Activated T-cell treated with anti-CD3 and anti-CD28 coated beads for 4 hours (primary cell): ENCODE data around the gene MOB3C.

Experiments used
- DNase-seq: peaks from one replicate; pipeline ENCODE4 v3.0.0-alpha.2; 2020

MOB3C gene

DNA sequence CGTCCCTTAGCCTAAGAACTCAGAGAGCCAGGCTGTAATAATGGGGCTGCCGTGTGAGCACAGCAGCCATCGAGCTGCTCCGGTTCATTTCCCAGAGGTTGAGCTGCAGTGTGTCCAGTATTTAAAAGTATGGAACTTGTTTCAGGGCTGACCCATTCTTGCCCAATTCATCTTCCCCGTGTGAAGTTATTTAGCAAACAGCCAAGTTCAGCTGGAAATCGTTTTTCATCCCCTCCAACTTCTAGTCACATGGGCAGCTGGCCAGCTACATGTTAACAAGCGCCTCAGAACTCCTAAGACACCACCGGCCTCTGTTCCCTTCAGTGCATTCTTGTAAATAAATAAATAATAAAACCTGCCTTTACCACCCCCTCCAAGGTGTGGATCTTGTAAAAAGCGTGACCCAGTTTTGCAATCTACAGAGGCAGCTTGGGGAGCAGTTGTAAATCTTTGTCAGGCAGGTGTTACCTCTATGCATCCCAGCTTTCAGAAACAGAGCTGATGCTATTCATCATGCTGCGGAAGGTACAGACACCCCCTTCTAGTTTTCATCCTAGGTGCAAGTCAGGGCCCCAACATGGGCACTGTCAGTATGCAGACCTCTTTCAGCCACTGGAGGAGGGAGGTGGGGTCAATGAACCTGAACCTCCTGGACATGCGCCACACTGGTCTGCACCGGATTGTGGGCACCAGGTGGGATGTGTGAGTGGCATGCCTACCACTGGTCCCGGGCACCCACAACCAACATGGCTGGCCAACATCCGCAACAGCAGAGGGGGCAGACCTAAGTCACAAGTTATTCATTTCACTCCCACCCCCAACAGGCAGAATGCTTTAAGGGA is 46.5 kb downstream of the MOB3C start:
- DNase-seq = no peak

DNA sequence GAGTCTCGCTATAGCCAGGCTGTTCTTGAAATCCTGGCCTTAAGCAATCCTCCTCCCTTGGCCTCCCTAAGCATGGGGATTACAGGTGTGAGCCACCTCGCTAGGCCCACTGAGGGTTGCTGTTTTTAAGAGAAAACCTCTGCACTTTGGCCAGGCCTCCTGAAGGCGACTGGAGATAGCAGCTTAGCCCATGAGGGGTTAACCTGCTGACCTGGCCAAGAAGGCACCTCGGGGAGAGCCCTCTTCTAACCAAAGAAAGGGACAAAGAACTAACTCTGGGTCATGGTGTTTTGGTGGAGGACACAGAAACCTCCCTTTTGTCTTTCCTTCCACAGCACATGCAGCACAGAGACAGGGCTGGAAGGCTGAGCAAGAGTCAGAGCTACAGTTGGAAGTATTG is 47.5 kb downstream of the MOB3C start:
- DNase-seq = no peak

DNA sequence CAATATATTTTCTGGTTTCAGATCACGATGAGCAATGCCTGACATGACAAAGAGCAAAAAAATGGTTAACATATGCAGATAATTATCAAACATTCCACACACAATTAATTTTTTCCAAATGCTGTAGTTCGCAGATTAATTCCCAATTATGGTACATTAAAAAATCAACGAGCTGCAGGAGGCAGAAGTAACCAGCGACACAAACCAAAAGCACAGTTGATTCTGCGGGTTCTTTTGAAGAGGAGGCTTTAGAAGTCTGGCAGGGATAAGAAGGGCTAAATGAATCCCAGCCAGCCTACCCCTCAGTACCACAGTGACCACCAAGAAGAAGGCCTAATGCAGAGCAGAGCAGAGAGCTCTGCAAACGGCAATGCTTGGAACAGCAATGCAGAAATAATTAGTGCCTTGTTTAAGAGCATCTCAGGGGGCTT is 48.1 kb downstream of the MOB3C start:
- DNase-seq = no peak

DNA sequence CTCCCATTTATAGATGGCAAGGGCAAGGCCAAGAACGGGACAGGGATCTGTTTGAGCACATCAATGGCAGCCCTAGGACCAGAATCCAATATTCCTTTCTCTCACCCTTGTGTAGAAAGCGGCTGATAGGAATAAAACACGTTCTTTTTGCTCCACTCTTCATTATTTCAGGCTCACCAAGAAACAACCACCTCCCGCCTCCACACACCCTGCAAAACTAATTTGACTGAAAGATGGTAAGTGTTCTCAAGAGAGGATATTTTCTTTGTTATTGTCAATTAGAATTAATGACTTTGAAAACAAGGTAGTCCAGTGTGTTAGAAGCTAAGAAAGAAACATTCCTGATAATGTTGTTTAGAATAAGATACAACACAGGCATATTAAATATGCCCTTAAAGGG is 53.3 kb downstream of the MOB3C start:
- DNase-seq = no peak

DNA sequence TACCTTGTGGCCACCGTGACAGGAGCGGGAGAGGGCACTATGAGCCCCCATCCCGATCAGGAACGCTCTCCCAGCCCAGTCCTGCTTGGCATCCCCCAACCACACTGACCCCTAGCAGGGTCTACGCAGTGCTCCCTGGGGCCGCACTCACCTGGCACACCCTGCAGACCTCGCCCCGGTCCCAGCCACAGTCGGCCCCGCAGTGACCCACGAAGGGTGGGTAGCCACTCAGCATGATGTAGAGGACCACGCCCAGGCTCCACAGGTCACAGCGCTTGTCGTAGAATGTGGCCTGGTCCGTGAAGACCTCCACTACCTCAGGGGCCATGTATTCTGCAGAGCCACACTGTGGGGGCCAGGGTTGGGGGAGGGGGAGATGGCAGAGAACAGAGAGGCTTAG is 54.1 kb downstream of the MOB3C start:
- DNase-seq = no peak

DNA sequence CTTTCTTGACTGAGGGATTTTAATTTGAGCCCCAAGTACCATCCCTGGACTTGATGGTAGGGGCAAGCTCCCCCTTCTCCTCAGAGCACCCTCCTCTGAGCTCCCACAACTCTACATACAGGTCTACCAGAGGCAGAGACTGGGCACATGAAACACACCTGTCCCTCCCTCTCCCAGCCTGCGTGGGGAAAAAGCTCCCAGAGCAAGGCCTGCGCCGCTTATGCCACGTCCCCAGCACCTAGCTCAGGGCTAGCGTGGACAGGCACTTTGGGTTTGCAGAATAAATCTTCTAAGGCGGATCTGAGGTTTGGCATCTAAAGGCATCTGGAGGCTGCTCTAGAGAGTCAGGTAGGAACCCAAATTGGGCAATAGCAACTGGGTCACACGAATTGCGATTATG is 57.6 kb downstream of the MOB3C start:
- no peak for DNase-seq

DNA sequence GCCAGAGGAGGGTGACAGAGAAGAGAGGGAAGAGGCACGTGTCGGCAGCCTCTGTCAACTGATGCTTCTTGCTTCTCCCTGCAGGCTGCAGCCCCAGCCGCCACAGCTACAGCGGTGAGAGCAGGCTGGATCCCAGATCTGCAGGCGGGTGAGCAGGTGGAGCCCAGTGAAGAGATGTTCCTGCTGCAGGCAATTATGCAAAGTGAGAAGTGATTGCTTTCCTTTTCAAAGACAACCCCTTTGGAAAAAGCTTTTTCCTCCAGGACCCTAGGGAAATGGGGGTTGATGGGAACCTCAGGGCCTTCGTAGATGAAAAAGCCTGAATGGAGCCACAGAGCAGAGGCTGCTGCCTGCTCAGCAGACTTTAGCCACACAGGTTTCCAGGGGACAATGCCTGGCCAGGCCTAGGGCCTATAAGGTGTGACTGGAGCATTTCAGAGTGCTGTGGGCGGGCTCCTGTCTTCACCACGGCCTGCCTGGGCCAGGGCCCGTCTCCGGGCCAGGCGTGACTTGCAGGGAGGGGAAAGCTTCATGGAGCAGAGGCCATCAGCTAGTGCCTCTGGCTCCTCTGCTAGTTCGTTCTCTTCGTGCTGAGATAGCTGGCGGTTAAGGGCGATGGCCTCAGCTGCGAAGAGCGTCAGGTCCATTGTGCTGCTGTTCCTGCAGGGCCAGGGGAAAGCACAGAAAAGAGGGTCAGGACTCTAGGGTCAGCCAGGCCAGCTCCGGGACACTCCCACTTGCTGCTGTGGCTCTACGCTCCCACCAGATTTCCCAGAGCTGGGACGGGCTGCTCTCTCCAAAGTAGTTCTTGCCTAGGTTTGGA is 58.3 kb downstream of the MOB3C start:
- no peak for DNase-seq
